ENCODE results near the gene ADGRV1.
"Not testable (repeated sequence)": the region's sequence is repeated elsewhere in the genome, so short reads cannot be mapped to it uniquely, and the experiment has no call there.

The ADGRV1 gene

DNA sequence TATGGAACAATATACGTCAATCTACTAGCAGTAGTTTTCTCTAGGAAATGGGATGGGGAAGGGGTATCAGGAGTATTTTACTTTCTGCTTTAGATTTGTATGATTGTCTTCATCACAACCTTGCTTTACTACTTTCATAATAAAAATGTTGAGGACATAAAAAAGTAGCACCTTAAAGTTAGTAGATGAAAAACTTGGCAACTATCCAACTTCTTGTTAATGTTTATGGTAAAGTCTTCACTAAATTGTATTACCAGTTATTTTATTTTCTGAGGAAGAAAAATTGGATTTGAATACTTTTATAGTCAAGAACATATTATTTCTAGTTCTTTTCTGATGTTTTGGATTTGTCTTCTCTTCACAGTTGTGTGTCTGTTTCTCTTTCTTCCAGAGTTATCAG lies 452.4 kb downstream of the ADGRV1 start:
- Histone ChIP-seq H3K9me2 (replicated peaks; ENCODE audit: insufficient read depth, low read length) (no peaks in the 10 kb centered on the region), H3K27ac (ENCODE audit: low read depth, low read length) (no peak overlapping the region), H3K4me2 (ENCODE audit: low read depth, low read length, poor library complexity, severe bottlenecking) (no peak overlapping the region), H3K9me3 (ENCODE audit: insufficient read depth, low read length) (no peaks in the 10 kb centered on the region), H4K20me1 (ENCODE audit: low read depth, low read length) (no peaks in the 10 kb centered on the region), H2AFZ (ENCODE audit: low read depth, low read length, severe bottlenecking) (no peak overlapping the region), H3K27me3 (ENCODE audit: low read length) (no peaks in the 10 kb centered on the region), H3K4me3 (ENCODE audit: insufficient read depth, low read length, poor library complexity, severe bottlenecking) (no peak overlapping the region), H3K36me3 (ENCODE audit: low read length) (no peaks in the 10 kb centered on the region), H3F3A (ENCODE audit: insufficient read depth) (no peaks in the 10 kb centered on the region), H3K79me2 (ENCODE audit: insufficient read depth, low read length) (no peaks in the 10 kb centered on the region), H3K9ac (ENCODE audit: low read length) (no peak overlapping the region)
- TF ChIP-seq CTCF (IDR thresholded peaks at IDR 0.05; ENCODE audit: insufficient read depth, low read length, poor library complexity, severe bottlenecking) (no peak), EZH2phosphoT487 (conservative IDR thresholded peaks at IDR 0.05; ENCODE audit: low read length) (no peak)

DNA sequence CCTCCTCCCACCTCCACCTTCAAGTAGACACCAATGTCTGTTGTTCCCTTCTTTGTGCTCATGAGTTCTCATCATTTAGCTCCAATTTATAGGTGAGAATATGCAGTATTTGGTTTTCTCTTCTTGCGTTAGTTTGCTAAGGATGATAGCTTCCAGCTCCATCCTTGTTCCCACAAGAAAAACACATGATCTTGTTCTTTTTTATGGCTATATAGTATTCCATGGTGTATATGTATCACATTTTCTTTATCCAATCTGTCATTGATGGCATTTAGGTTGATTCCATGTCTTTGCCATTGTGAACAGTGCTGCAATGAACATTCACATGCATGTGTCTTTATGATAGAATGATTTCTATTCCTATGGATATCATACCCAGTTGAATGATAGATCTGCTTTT lies 454.3 kb downstream of the ADGRV1 start:
- not testable (repeated sequence) for H4K20me1 ChIP-seq (ENCODE audit: low read depth, low read length); H3K9me3 ChIP-seq (ENCODE audit: insufficient read depth, low read length); H3K79me2 ChIP-seq (ENCODE audit: insufficient read depth, low read length); H2AFZ ChIP-seq (ENCODE audit: low read depth, low read length, severe bottlenecking); H3F3A ChIP-seq (ENCODE audit: insufficient read depth); H3K27ac ChIP-seq (ENCODE audit: low read depth, low read length); H3K9me2 ChIP-seq (replicated peaks; ENCODE audit: insufficient read depth, low read length); H3K36me3 ChIP-seq (ENCODE audit: low read length); H3K4me3 ChIP-seq (ENCODE audit: insufficient read depth, low read length, poor library complexity, severe bottlenecking); H3K4me2 ChIP-seq (ENCODE audit: low read depth, low read length, poor library complexity, severe bottlenecking); H3K27me3 ChIP-seq (ENCODE audit: low read length); H3K9ac ChIP-seq (ENCODE audit: low read length)

DNA sequence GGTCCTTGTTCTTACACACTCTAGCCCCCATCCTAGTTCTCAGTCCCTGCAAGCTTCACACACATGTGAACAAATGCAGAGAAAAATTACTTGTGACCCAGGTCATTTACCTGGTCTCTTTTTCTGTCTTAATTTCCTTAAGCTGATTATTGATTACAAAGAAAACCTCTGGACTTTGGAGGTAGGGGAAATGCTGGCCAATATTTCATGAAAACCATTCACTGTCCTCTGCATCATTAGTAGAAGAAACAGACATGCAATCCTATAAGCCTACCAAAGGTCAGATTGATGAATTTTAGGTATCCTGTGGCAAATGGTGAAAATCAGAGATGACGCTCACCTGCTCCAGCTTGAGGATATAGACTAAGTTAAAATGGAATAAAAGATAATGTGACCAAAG lies 457.7 kb downstream of the ADGRV1 start:
- no peaks in the 10 kb centered on the region for H3F3A ChIP-seq (ENCODE audit: insufficient read depth)
- no peak overlapping the region for H3K27ac ChIP-seq (ENCODE audit: low read depth, low read length)
- TF ChIP-seq CTCF (IDR thresholded peaks at IDR 0.05; ENCODE audit: insufficient read depth, low read length, poor library complexity, severe bottlenecking) (no peak), EZH2phosphoT487 (conservative IDR thresholded peaks at IDR 0.05; ENCODE audit: low read length) (no peak)
- H3K9ac ChIP-seq (ENCODE audit: low read length): no peak overlapping the region
- H3K79me2 ChIP-seq (ENCODE audit: insufficient read depth, low read length): no peaks in the 10 kb centered on the region
- no peaks in the 10 kb centered on the region for H4K20me1 ChIP-seq (ENCODE audit: low read depth, low read length)
- H3K4me3 ChIP-seq (ENCODE audit: insufficient read depth, low read length, poor library complexity, severe bottlenecking): no peak overlapping the region
- no peak overlapping the region for H2AFZ ChIP-seq (ENCODE audit: low read depth, low read length, severe bottlenecking)
- no peak overlapping the region for H3K4me2 ChIP-seq (ENCODE audit: low read depth, low read length, poor library complexity, severe bottlenecking)
- H3K9me2 ChIP-seq (replicated peaks; ENCODE audit: insufficient read depth, low read length): no peaks in the 10 kb centered on the region
- H3K36me3 ChIP-seq (ENCODE audit: low read length): no peaks in the 10 kb centered on the region
- H3K9me3 ChIP-seq (ENCODE audit: insufficient read depth, low read length): no peaks in the 10 kb centered on the region
- no peaks in the 10 kb centered on the region for H3K27me3 ChIP-seq (ENCODE audit: low read length)

- Histone ChIP-seq H3K9ac (ENCODE audit: low read length) (no peak overlapping the region), H3K9me3 (ENCODE audit: insufficient read depth, low read length) (no peaks in the 10 kb centered on the region), H3K27me3 (ENCODE audit: low read length) (no peaks in the 10 kb centered on the region), H3F3A (ENCODE audit: insufficient read depth) (no peaks in the 10 kb centered on the region), H4K20me1 (ENCODE audit: low read depth, low read length) (no peaks in the 10 kb centered on the region), H3K4me2 (ENCODE audit: low read depth, low read length, poor library complexity, severe bottlenecking) (no peak overlapping the region), H3K4me3 (ENCODE audit: insufficient read depth, low read length, poor library complexity, severe bottlenecking) (no peak overlapping the region), H3K79me2 (ENCODE audit: insufficient read depth, low read length) (no peaks in the 10 kb centered on the region), H2AFZ (ENCODE audit: low read depth, low read length, severe bottlenecking) (no peak overlapping the region), H3K36me3 (ENCODE audit: low read length) (no peaks in the 10 kb centered on the region), H3K9me2 (replicated peaks; ENCODE audit: insufficient read depth, low read length) (no peaks in the 10 kb centered on the region), H3K27ac (ENCODE audit: low read depth, low read length) (no peak overlapping the region)
- TF ChIP-seq CTCF (IDR thresholded peaks at IDR 0.05; ENCODE audit: insufficient read depth, low read length, poor library complexity, severe bottlenecking): no peak
- TF ChIP-seq EZH2phosphoT487 (conservative IDR thresholded peaks at IDR 0.05; ENCODE audit: low read length): no peak
Observed at GRCh38 chr5:91016954-91017700, 458.5 kb downstream of the ADGRV1 start.

Measured in SU-DHL-6 (cell line).